CD8-positive, alpha-beta memory T cell (primary cell): ENCODE measurements around the gene ZP4. TPM values are rescaled to one million over a fixed set of nuclear protein-coding genes. Genes with fewer than 3 reads are reported as not detected.

ENCODE experiments used
- CTCF ChIA-PET: fragments of 350-600 bp; sonication (Branson Sonifier 250); formaldehyde crosslinking; loops from one replicate; lab custom pipeline; 2021; ENCODE audit warnings: antibody characterized with exemption; lab: Charles Lee
- POLR2A ChIA-PET: fragments of 350-600 bp; sonication (Branson Sonifier 250); formaldehyde crosslinking; loops from one replicate; lab custom pipeline; 2021; ENCODE audit warnings: antibody characterized with exemption; lab: Charles Lee
- DNase-seq, 5 donors: peaks; one replicate each; pipeline versions ENCODE4 v3.0.0 to v3.0.0-alpha.2; 2020 to 2022; ENCODE audit warnings: mixed read lengths in 1 of 5
- H3K27ac ChIP-seq: one replicate; pipeline ENCODE4 v1.7.0; 2013; ENCODE audit warnings: low read depth, mild to moderate bottlenecking, low read length, moderate library complexity
- H3K27me3 ChIP-seq: 2 replicates; pipeline ENCODE4 v1.7.0; 2013; ENCODE audit warnings: low read length, mild to moderate bottlenecking; ENCODE audit not compliant: insufficient read depth, poor library complexity, severe bottlenecking
- H3K36me3 ChIP-seq: 2 replicates; pipeline ENCODE4 v1.7.0; 2013; ENCODE audit warnings: mild to moderate bottlenecking, low read length, moderate library complexity; ENCODE audit not compliant: insufficient read depth
- H3K4me1 ChIP-seq: 2 replicates; pipeline ENCODE4 v1.7.0; 2013; ENCODE audit warnings: mild to moderate bottlenecking, low read length, moderate library complexity; ENCODE audit not compliant: insufficient read depth
- H3K4me3 ChIP-seq: 2 replicates; pipeline ENCODE4 v1.7.0; 2013; ENCODE audit warnings: mild to moderate bottlenecking, low read length
- H3K9me3 ChIP-seq: 2 replicates; pipeline ENCODE4 v1.7.0; 2013; ENCODE audit warnings: mild to moderate bottlenecking, low read length
- H3K27ac Mint-ChIP-seq, 8 donors: one replicate each; pipeline ENCODE4 v1.8.0; 2020 to 2021; ENCODE audit warnings: mixed read lengths in 8 of 8, mild to moderate bottlenecking in 6 of 8, inconsistent platforms in 3 of 8, moderate library complexity in 3 of 8
- H3K27me3 Mint-ChIP-seq, 2 donors: one replicate each; pipeline ENCODE4 v1.8.0; 2020 to 2021; ENCODE audit warnings: mixed read lengths in 2 of 2, mild to moderate bottlenecking in 1 of 2, moderate library complexity in 1 of 2
- H3K36me3 Mint-ChIP-seq, 3 donors: one replicate each; pipeline ENCODE4 v1.8.0; 2020 to 2021; ENCODE audit warnings: mixed read lengths in 3 of 3, inconsistent platforms in 1 of 3, mild to moderate bottlenecking in 1 of 3
- H3K4me1 Mint-ChIP-seq, 3 donors: one replicate each; pipeline ENCODE4 v1.8.0; 2020 to 2021; ENCODE audit warnings: mixed read lengths in 3 of 3, inconsistent platforms in 1 of 3, mild to moderate bottlenecking in 1 of 3
- H3K4me3 Mint-ChIP-seq, 7 donors: one replicate each; pipeline ENCODE4 v1.8.0; 2020 to 2021; ENCODE audit warnings: mixed read lengths in 7 of 7, mild to moderate bottlenecking in 6 of 7, moderate library complexity in 4 of 7, inconsistent platforms in 2 of 7
- H3K9me3 Mint-ChIP-seq, 5 donors: one replicate each; pipeline ENCODE4 v1.8.0; 2020 to 2022; ENCODE audit warnings: mixed read lengths in 5 of 5, mild to moderate bottlenecking in 3 of 5, moderate library complexity in 2 of 5, inconsistent platforms in 1 of 5
- polyA plus RNA-seq: library from polyadenylated mRNA; unstranded; fragments of 300-500 nt; fragmentation: Illumina TruSeq; gene quantifications from one replicate; pipeline ENCODE4 v1.2.3, GENCODE V29; 2021
- total RNA-seq, 2 experiments: library from RNA; stranded (reverse); gene quantifications; one replicate each; pipeline ENCODE4 v1.2.3, GENCODE V29; 2021

ZP4 gene
- total RNA-seq: not detected
- polyA plus RNA-seq: not detected

GRCh38 chr1:237890822-237891221 lies at the start of gene ZP4:
TSS of gene ZP4 (minus strand) at chr1:237890922. CDS start at chr1:237890635, 287 bp downstream.
- DNase-seq: no peak
- Histone ChIP-seq H3K36me3 (no peaks in the 10 kb centered on the region), H3K27ac (no peak within 1 kb of the TSS), H3K4me1 (no peaks in the 10 kb centered on the region), H3K9me3 (no peaks in the 10 kb centered on the region), H3K4me3 (no peak within 1 kb of the TSS), H3K27me3 (no peaks in the 10 kb centered on the region)
- ChIA-PET POLR2A (no interaction called here), CTCF (interaction anchor here (0.9 kb wide), 1 partner anchor 82 kb away, joined by 3 read pairs; no protein-coding TSS in a partner anchor)
- Mint-ChIP-seq H3K36me3 (no peaks in the 10 kb centered on the region), H3K27me3 (no peaks in the 10 kb centered on the region), H3K9me3 (peaks cover 0 to 2% (median 0%) of the 10 kb centered on the region in 5 donors), H3K27ac (no peak within 1 kb of the TSS), H3K4me1 (no peaks in the 10 kb centered on the region), H3K4me3 (no peak within 1 kb of the TSS)

- H3K27me3 ChIP-seq: no peaks in the 10 kb centered on the region
- DNase-seq: no peak
- H3K36me3 ChIP-seq: no peaks in the 10 kb centered on the region
- H3K4me3 ChIP-seq: no peak overlapping the region
- no peaks in the 10 kb centered on the region for H3K9me3 ChIP-seq
- H3K4me1 Mint-ChIP-seq: no peaks in the 10 kb centered on the region
- H3K4me3 Mint-ChIP-seq: no peak overlapping the region
- no peaks in the 10 kb centered on the region for H3K36me3 Mint-ChIP-seq
- no peaks in the 10 kb centered on the region for H3K4me1 ChIP-seq
- H3K9me3 Mint-ChIP-seq: peaks cover 0 to 6% (median 4%) of the 10 kb centered on the region in 5 donors
- no peaks in the 10 kb centered on the region for H3K27me3 Mint-ChIP-seq
- CTCF ChIA-PET: no interaction called here
- H3K27ac ChIP-seq: no peak overlapping the region
- H3K27ac Mint-ChIP-seq: no peak overlapping the region
- POLR2A ChIA-PET: no interaction called here
These were observed 47.8 kb upstream of the ZP4 start for GRCh38 chr1:237938553-237938952.

DNA sequence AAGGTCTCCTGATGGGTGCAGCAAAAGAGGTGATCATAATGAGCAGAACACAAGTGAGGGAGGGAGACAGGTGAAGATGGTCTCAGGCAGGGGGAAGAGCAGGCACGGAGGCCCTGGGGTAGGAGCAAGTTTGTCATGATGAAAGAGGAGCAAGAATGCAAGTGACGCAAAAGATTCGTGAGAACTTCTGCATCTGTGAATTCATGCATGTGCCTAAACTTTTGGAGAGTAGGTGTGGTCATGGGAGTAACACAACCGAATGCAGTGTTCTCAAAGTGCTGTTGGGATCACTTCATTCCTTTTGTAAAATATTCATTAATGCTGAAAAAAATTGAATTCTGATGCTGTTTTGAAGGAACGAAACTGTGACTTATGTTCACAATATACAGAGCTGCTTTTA lies 47.3 kb upstream of the ZP4 start:
- POLR2A ChIA-PET: no interaction called here
- Mint-ChIP-seq H3K4me3 (no peak overlapping the region), H3K4me1 (no peaks in the 10 kb centered on the region), H3K36me3 (no peaks in the 10 kb centered on the region), H3K9me3 (peaks cover 0 to 6% (median 4%) of the 10 kb centered on the region in 5 donors), H3K27me3 (no peaks in the 10 kb centered on the region), H3K27ac (no peak overlapping the region)
- no peak for DNase-seq
- H3K27ac ChIP-seq: no peak overlapping the region
- H3K4me1 ChIP-seq: no peaks in the 10 kb centered on the region
- no peak overlapping the region for H3K4me3 ChIP-seq
- CTCF ChIA-PET: no interaction called here
- H3K27me3 ChIP-seq: no peaks in the 10 kb centered on the region
- H3K36me3 ChIP-seq: no peaks in the 10 kb centered on the region
- no peaks in the 10 kb centered on the region for H3K9me3 ChIP-seq

DNA sequence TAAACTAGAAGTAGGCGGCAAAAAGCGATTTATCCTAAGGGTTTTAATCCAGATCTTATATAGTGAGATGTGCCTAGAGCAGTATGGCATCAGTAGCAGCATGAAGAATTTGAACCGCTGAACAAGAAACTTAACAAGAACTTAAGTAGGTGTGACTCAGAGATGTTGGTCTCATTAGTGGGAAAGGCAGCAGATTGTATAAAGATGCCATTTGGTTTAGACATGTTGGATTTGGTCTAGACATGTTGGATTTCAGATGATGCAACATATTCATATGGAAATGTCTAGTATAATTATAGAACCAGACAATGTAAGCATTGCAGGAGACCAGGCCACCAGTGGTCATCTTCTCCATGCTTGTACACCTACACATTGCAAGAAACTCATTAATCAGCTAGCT lies 42.1 kb upstream of the ZP4 start:
- no peak overlapping the region for H3K27ac ChIP-seq
- CTCF ChIA-PET: no interaction called here
- H3K9me3 ChIP-seq: no peaks in the 10 kb centered on the region
- no peak for DNase-seq
- POLR2A ChIA-PET: no interaction called here
- Mint-ChIP-seq H3K4me3 (no peak overlapping the region), H3K36me3 (no peaks in the 10 kb centered on the region), H3K9me3 (peaks cover 0 to 4% (median under 1%) of the 10 kb centered on the region in 5 donors), H3K27ac (no peak overlapping the region), H3K27me3 (no peaks in the 10 kb centered on the region), H3K4me1 (no peaks in the 10 kb centered on the region)
- H3K4me1 ChIP-seq: no peaks in the 10 kb centered on the region
- no peaks in the 10 kb centered on the region for H3K36me3 ChIP-seq
- H3K27me3 ChIP-seq: no peaks in the 10 kb centered on the region
- no peak overlapping the region for H3K4me3 ChIP-seq

DNA sequence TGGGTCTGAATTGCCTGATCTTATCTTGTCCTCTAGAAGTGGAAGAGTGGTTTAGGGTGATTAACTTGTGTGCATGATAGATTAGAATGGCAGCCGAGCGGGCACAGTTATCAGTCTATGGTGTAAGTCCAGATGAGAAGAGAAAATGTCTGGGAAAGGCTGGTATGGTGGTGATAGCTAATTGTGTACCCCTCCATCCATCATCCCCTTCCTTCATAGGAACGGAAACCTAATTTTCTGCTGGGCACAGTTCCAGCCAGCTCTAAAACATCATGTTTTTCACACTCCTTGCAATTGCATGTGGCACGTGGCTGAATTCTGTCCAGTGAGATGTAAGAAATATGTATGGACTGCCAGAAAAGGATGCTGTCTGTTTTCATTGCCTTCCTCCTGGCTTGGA lies 40.9 kb upstream of the ZP4 start:
- Histone ChIP-seq H3K4me1 (no peaks in the 10 kb centered on the region), H3K36me3 (no peaks in the 10 kb centered on the region), H3K4me3 (no peak overlapping the region), H3K27me3 (no peaks in the 10 kb centered on the region), H3K9me3 (no peaks in the 10 kb centered on the region), H3K27ac (no peak overlapping the region)
- ChIA-PET CTCF (no interaction called here), POLR2A (no interaction called here)
- no peak overlapping the region for H3K27ac Mint-ChIP-seq
- no peaks in the 10 kb centered on the region for H3K36me3 Mint-ChIP-seq
- H3K9me3 Mint-ChIP-seq: peaks cover 0 to 4% (median 0%) of the 10 kb centered on the region in 5 donors
- DNase-seq: no peak
- H3K27me3 Mint-ChIP-seq: no peaks in the 10 kb centered on the region
- no peak overlapping the region for H3K4me3 Mint-ChIP-seq
- H3K4me1 Mint-ChIP-seq: no peaks in the 10 kb centered on the region

GRCh38 chr1:237927198-237927597 lies 36.5 kb upstream of the ZP4 start:
- Histone ChIP-seq H3K9me3 (no peaks in the 10 kb centered on the region), H3K27me3 (no peaks in the 10 kb centered on the region), H3K27ac (no peak overlapping the region), H3K36me3 (no peaks in the 10 kb centered on the region), H3K4me3 (no peak overlapping the region), H3K4me1 (no peaks in the 10 kb centered on the region)
- ChIA-PET CTCF (no interaction called here), POLR2A (no interaction called here)
- peaks cover 0 to 14% (median 0%) of the 10 kb centered on the region in 5 donors for H3K9me3 Mint-ChIP-seq
- H3K27me3 Mint-ChIP-seq: no peaks in the 10 kb centered on the region
- H3K4me1 Mint-ChIP-seq: no peaks in the 10 kb centered on the region
- H3K36me3 Mint-ChIP-seq: no peaks in the 10 kb centered on the region
- H3K4me3 Mint-ChIP-seq: no peak overlapping the region
- DNase-seq: no peak
- H3K27ac Mint-ChIP-seq: no peak overlapping the region

- no peaks in the 10 kb centered on the region for H3K4me1 Mint-ChIP-seq
- CTCF ChIA-PET: no interaction called here
- no peak for DNase-seq
- no peaks in the 10 kb centered on the region for H3K4me1 ChIP-seq
- H3K36me3 Mint-ChIP-seq: no peaks in the 10 kb centered on the region
- no peak overlapping the region for H3K4me3 ChIP-seq
- peaks cover 0 to 2% of the 10 kb centered on the region in 2 donors for H3K27me3 Mint-ChIP-seq
- no peak overlapping the region for H3K4me3 Mint-ChIP-seq
- peaks cover 4 to 12% (median 9%) of the 10 kb centered on the region in 5 donors for H3K9me3 Mint-ChIP-seq
- POLR2A ChIA-PET: no interaction called here
- no peaks in the 10 kb centered on the region for H3K27me3 ChIP-seq
- no peak overlapping the region for H3K27ac ChIP-seq
- H3K27ac Mint-ChIP-seq: no peak overlapping the region
- H3K9me3 ChIP-seq: no peaks in the 10 kb centered on the region
- no peaks in the 10 kb centered on the region for H3K36me3 ChIP-seq
These were observed 30.6 kb upstream of the ZP4 start for GRCh38 chr1:237921306-237921705.

DNA sequence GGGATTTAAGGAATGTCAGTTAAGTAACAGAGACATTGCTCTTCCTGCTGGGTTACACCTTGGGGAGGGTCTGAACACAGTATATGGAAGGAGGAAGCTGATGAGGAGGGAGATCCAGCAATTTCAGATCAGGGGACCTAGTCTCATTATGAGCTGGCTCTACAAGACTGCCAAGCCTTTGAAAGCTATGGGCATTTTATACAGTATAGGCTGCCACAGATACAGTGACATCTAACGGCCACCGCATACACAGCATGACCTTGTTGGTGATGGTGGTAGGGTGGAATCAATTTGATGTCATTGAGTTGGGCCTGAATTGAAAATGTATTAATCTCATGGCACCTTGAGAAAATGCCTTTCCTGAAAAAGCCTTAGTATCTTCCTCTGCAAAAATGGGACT lies 22.6 kb upstream of the ZP4 start:
- Mint-ChIP-seq H3K27me3 (no peaks in the 10 kb centered on the region), H3K27ac (no peak overlapping the region)

DNA sequence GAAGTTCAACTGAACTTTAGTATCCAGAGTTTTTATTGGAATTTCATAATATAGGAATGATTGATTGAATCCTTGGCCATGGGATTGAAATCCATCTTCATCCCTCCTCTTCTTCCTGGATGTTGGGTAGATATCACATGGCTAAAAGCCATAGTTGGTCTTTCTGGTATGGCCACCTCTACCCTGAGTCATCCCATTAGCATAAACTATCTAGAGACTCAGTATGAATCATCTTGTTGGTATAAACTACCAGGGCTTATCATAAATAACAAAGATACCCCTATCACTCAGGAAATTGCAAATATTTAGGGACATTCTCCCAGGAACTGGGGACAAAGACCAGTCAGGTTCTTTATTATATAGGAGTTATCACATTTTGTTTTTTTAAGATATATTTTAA lies 21.2 kb upstream of the ZP4 start:
- H3K27ac Mint-ChIP-seq: no peak overlapping the region
- Histone ChIP-seq H3K27ac (no peak overlapping the region), H3K4me3 (no peak overlapping the region), H3K36me3 (no peaks in the 10 kb centered on the region), H3K27me3 (no peaks in the 10 kb centered on the region), H3K4me1 (no peaks in the 10 kb centered on the region), H3K9me3 (no peaks in the 10 kb centered on the region)
- H3K9me3 Mint-ChIP-seq: peaks cover 4 to 11% (median 7%) of the 10 kb centered on the region in 5 donors
- POLR2A ChIA-PET: no interaction called here
- no peaks in the 10 kb centered on the region for H3K36me3 Mint-ChIP-seq
- H3K4me3 Mint-ChIP-seq: no peak overlapping the region
- peaks cover 0 to 1% of the 10 kb centered on the region in 2 donors for H3K27me3 Mint-ChIP-seq
- no peaks in the 10 kb centered on the region for H3K4me1 Mint-ChIP-seq
- no peak for DNase-seq
- CTCF ChIA-PET: no interaction called here

More for the DNA sequence above, 22.6 kb upstream of the ZP4 start:
- H3K27me3 ChIP-seq: no peaks in the 10 kb centered on the region
- Mint-ChIP-seq H3K4me1 (no peaks in the 10 kb centered on the region), H3K36me3 (no peaks in the 10 kb centered on the region), H3K4me3 (no peak overlapping the region), H3K9me3 (peaks cover 4 to 11% (median 7%) of the 10 kb centered on the region in 5 donors)
- H3K36me3 ChIP-seq: no peaks in the 10 kb centered on the region
- ChIA-PET CTCF (no interaction called here), POLR2A (no interaction called here)
- H3K9me3 ChIP-seq: no peaks in the 10 kb centered on the region
- no peak overlapping the region for H3K4me3 ChIP-seq
- DNase-seq: no peak
- H3K4me1 ChIP-seq: no peaks in the 10 kb centered on the region
- no peak overlapping the region for H3K27ac ChIP-seq
